A673 (cell line): ENCODE results near the gene RAB18. TPM values are rescaled to one million over a fixed set of nuclear protein-coding genes. Genes with fewer than 3 reads are reported as not detected.
"Not testable (repeated sequence)": the region's sequence is repeated elsewhere in the genome, so short reads cannot be mapped to it uniquely, and the experiment has no call there.

Experiments
- BruUV-seq: library from RNA; stranded (reverse); fragments of 400-500 nt; replicated peaks from 2 replicates; lab custom pipeline; 2021; lab: Mats Ljungman, UMichigan
- CTCF ChIA-PET: fragments of 300-600 bp; sonication (Branson Sonifier 250); formaldehyde crosslinking; loops from one replicate; lab custom pipeline; 2022; ENCODE audit warnings: antibody characterized with exemption; lab: Charles Lee
- POLR2A ChIA-PET: fragments of 300-600 bp; sonication (Branson Sonifier 250); formaldehyde crosslinking; loops from one replicate; lab custom pipeline; 2022; ENCODE audit warnings: antibody characterized with exemption; ENCODE audit not compliant: low non-redundant PET; lab: Charles Lee
- DNase-seq: peaks from one replicate; pipeline ENCODE4 v3.0.0-alpha.2; 2015; ENCODE audit warnings: low spot score
- H3K27ac ChIP-seq: fragments of 200-600 bp; sonication (generic); 2 replicates; pipeline ENCODE4 v1.5.1; 2016; ENCODE audit warnings: mixed run types, low read depth, mild to moderate bottlenecking, mixed read lengths, antibody characterized with exemption, low read length; ENCODE audit not compliant: poor library complexity, severe bottlenecking
- H3K27me3 ChIP-seq: fragments of 200-600 bp; sonication (generic); replicated peaks from 2 replicates; pipeline ENCODE4 v1.6.1; 2017; ENCODE audit warnings: mixed run types, low read depth, mild to moderate bottlenecking, mixed read lengths, antibody characterized with exemption, low read length; ENCODE audit not compliant: insufficient read depth, poor library complexity
- H3K36me3 ChIP-seq: fragments of 200-600 bp; sonication (generic); 2 replicates; pipeline ENCODE4 v1.6.1; 2016; ENCODE audit warnings: mixed run types, mild to moderate bottlenecking, mixed read lengths, antibody characterized with exemption, low read length; ENCODE audit not compliant: insufficient read depth, poor library complexity, severe bottlenecking
- H3K4me1 ChIP-seq: fragments of 200-600 bp; sonication (generic); 2 replicates; pipeline ENCODE4 v1.6.1; 2017; ENCODE audit warnings: mixed run types, mild to moderate bottlenecking, mixed read lengths, antibody characterized with exemption, low read length; ENCODE audit not compliant: insufficient read depth, poor library complexity, severe bottlenecking
- H3K4me3 ChIP-seq: fragments of 200-600 bp; sonication (generic); 2 replicates; pipeline ENCODE4 v1.5.1; 2016; ENCODE audit warnings: low read depth, mixed run types, mild to moderate bottlenecking, mixed read lengths, low read length; ENCODE audit not compliant: poor library complexity, severe bottlenecking
- H3K9me3 ChIP-seq: fragments of 200-600 bp; sonication (generic); 2 replicates; pipeline ENCODE4 v1.6.1; 2016; ENCODE audit warnings: mixed run types, low read depth, mild to moderate bottlenecking, mixed read lengths, antibody characterized with exemption, low read length; ENCODE audit not compliant: poor library complexity, severe bottlenecking
- EZH2 ChIP-seq: fragments of 200-600 bp; sonication (generic); IDR thresholded peaks from 2 replicates; pipeline ENCODE4 v1.6.1; 2017; ENCODE audit warnings: borderline replicate concordance, low read depth, mild to moderate bottlenecking, mixed read lengths, antibody characterized with exemption, low read length; ENCODE audit not compliant: poor library complexity, severe bottlenecking
- intact Hi-C: fragments of 100-400 bp; cut with micrococcal nuclease; formaldehyde crosslinking; loops from one replicate; pipeline ENCODE4 v1.10.0; 2022; ENCODE audit not compliant: unreplicated experiment
- total RNA-seq: library from RNA; stranded (reverse); gene quantifications from 2 replicates; pipeline ENCODE4 v1.2.3, GENCODE V29; 2021
- TF ChIP-seq, protein P1 (sequence below): fragments of 300-800, 200-600 bp; sonication (generic); conservative IDR thresholded peaks from 2 replicates; pipeline ENCODE4 v1.5.1; 2017; ENCODE audit warnings: low read depth, mild to moderate bottlenecking, antibody characterized with exemption, low read length, moderate library complexity, mixed read lengths

The RAB18 gene
- total RNA-seq, 1 experiment from 2014 or later = 110 TPM

- intact Hi-C loops = no loop called here
- no peak for TF ChIP-seq EZH2
- TF ChIP-seq, protein P1, sequence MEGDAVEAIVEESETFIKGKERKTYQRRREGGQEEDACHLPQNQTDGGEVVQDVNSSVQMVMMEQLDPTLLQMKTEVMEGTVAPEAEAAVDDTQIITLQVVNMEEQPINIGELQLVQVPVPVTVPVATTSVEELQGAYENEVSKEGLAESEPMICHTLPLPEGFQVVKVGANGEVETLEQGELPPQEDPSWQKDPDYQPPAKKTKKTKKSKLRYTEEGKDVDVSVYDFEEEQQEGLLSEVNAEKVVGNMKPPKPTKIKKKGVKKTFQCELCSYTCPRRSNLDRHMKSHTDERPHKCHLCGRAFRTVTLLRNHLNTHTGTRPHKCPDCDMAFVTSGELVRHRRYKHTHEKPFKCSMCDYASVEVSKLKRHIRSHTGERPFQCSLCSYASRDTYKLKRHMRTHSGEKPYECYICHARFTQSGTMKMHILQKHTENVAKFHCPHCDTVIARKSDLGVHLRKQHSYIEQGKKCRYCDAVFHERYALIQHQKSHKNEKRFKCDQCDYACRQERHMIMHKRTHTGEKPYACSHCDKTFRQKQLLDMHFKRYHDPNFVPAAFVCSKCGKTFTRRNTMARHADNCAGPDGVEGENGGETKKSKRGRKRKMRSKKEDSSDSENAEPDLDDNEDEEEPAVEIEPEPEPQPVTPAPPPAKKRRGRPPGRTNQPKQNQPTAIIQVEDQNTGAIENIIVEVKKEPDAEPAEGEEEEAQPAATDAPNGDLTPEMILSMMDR = no peak
Measured at GRCh38 chr10:27500886-27501285, 3.2 kb upstream of the RAB18 start.

GRCh38 chr10:27503498-27504006, 552 bp upstream of the RAB18 start:
- Histone ChIP-seq H3K27me3 (no peaks in the 10 kb centered on the region), H3K27ac (peak overlapping the region; percentile 1), H3K36me3 (no peaks in the 10 kb centered on the region), H3K4me3 (peak overlapping the region; percentile 70), H3K4me1 (peaks cover 3% of the 10 kb centered on the region), H3K9me3 (no peaks in the 10 kb centered on the region)
- DNase-seq = no peak
- TF ChIP-seq EZH2 = no peak
- TF ChIP-seq, protein P1 = no peak
- intact Hi-C loops = no loop called here
- ChIA-PET CTCF (no interaction called here), POLR2A (no interaction called here)
- BruUV-seq = no TSS peak

More at GRCh38 chr10:27500886-27501285, 3.2 kb upstream of the RAB18 start:
- H3K9me3 ChIP-seq = no peaks in the 10 kb centered on the region
- no peak overlapping the region for H3K27ac ChIP-seq
- no TSS peak for BruUV-seq
- no peak for DNase-seq
- H3K4me1 ChIP-seq = peaks cover 3% of the 10 kb centered on the region
- no peak overlapping the region for H3K4me3 ChIP-seq
- ChIA-PET POLR2A (no interaction called here), CTCF (no interaction called here)
- H3K27me3 ChIP-seq = peaks cover 14% of the 10 kb centered on the region
- no peaks in the 10 kb centered on the region for H3K36me3 ChIP-seq

DNA sequence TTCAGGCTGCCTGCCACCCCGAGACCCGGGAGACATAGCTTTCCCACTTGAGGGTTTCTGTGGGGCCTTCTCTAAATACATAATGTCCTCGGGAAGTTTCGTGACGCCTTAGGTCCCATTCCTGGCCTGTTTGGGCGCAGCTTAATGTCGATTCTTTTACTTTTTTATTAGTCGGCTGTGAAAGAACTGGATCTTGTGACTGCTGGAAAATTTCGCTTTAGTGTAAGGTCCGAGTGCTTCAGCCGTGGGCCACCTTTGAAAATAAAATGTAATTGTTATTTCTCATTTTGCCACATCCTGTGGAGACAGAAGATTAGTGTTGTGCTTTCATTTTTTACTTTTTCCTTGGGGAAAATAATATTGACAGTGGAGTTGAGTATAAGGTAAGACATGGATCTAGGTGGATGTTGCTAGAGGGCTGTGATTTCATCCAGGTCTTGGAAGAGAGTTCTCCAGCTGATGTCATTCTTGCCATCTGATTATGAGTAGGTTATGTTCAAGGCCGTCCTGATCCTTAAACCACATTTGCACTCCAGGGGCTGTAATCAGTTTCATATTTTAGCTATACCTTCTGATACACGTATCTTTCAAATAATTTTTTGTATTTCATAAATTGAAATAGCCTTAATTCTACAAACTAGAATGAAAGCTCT, 830 bp downstream of the RAB18 start:
- no peak for TF ChIP-seq EZH2
- TF ChIP-seq, protein P1 = no peak
- H3K36me3 ChIP-seq = no peaks in the 10 kb centered on the region
- H3K4me1 ChIP-seq = peaks cover 3% of the 10 kb centered on the region
- intact Hi-C loops = no loop called here
- ChIA-PET CTCF (no interaction called here), POLR2A (no interaction called here)
- H3K27ac ChIP-seq = peak overlapping the region; percentile 76
- DNase-seq = peak; percentile 17
- no peaks in the 10 kb centered on the region for H3K27me3 ChIP-seq
- BruUV-seq = no TSS peak
- no peaks in the 10 kb centered on the region for H3K9me3 ChIP-seq
- H3K4me3 ChIP-seq = peak overlapping the region; percentile 70

GRCh38 chr10:27505537-27505936, 1.4 kb downstream of the RAB18 start:
- DNase-seq, H3K4me1 ChIP-seq, POLR2A ChIA-PET, H3K27me3 ChIP-seq, CTCF ChIA-PET, H3K9me3 ChIP-seq, H3K36me3 ChIP-seq, BruUV-seq, intact Hi-C loops, H3K27ac ChIP-seq: not testable (repeated sequence)
- H3K4me3 ChIP-seq = peak overlapping the region; percentile 70
